RWPE1 (cell line): ENCODE results near the gene CCL15.
"Not testable (repeated sequence)": the region's sequence is repeated elsewhere in the genome, so short reads cannot be mapped to it uniquely, and the experiment has no call there.

Source experiments
- CTCF ChIA-PET: fragments of 350-600 bp; sonication (Branson Sonifier 250); formaldehyde crosslinking; extraction: SDS; loops from one replicate; lab custom pipeline; 2021; lab: Yijun Ruan, JAX
- POLR2A ChIA-PET: fragments of 400-600 bp; formaldehyde crosslinking; extraction: SDS; loops from one replicate; lab custom pipeline; 2020; ENCODE audit warnings: antibody characterized with exemption; ENCODE audit not compliant: low non-redundant PET; lab: Yijun Ruan, JAX
- DNase-seq: peaks from one replicate; pipeline ENCODE4 v3.0.0; 2012; ENCODE audit warnings: low spot score
- H3K27ac ChIP-seq: fragments of 450-650 bp; 2 replicates; pipeline ENCODE4 v1.5.1; 2017
- CTCF ChIP-seq: fragments of 450-650 bp; conservative IDR thresholded peaks from 2 replicates; pipeline ENCODE4 v1.5.1; 2017; ENCODE audit warnings: low read depth, mild to moderate bottlenecking

Gene CCL15

GRCh38 chr17:36027761-36028160 lies 26.4 kb upstream of the CCL15 start:
- ChIA-PET POLR2A (no interaction called here), CTCF (no interaction called here)
- DNase-seq = no peak
- no peak overlapping the region for H3K27ac ChIP-seq
- TF ChIP-seq CTCF = no peak

GRCh38 chr17:36024106-36024869 lies 22.9 kb upstream of the CCL15 start:
- no peak for DNase-seq
- TF ChIP-seq CTCF = no peak
- ChIA-PET CTCF (interaction anchor here (0.5 to 0.6 kb wide), 4 partner anchors 9 to 203 kb away, joined by 3 to 4 read pairs (median 3); no protein-coding TSS in a partner anchor), POLR2A (no interaction called here)
- no peak overlapping the region for H3K27ac ChIP-seq

GRCh38 chr17:36019423-36019822 lies 18.1 kb upstream of the CCL15 start:
- ChIA-PET POLR2A (no interaction called here), CTCF (no interaction called here)
- DNase-seq = no peak
- no peak overlapping the region for H3K27ac ChIP-seq
- no peak for TF ChIP-seq CTCF

- TF ChIP-seq CTCF = no peak
- CTCF ChIA-PET = no interaction called here
- DNase-seq = no peak
- POLR2A ChIA-PET = no interaction called here
- H3K27ac ChIP-seq = no peak within 1 kb of the TSS
These were observed 16.4 kb upstream of the CCL15 start, which contains the start of gene CCL23 for GRCh38 chr17:36017799-36018198. TSS of gene CCL23 (minus strand) at chr17:36017972. CDS start at chr17:36017897, 75 bp downstream.

GRCh38 chr17:36016555-36016954 lies 15.2 kb upstream of the CCL15 start:
- no peak for DNase-seq
- ChIA-PET CTCF (no interaction called here), POLR2A (no interaction called here)
- no peak overlapping the region for H3K27ac ChIP-seq
- TF ChIP-seq CTCF = no peak

GRCh38 chr17:36015895-36016294 lies 14.5 kb upstream of the CCL15 start:
- CTCF ChIA-PET = interaction anchor here (0.7 kb wide), 1 partner anchor 9 kb away, joined by 3 read pairs; no protein-coding TSS in a partner anchor
- POLR2A ChIA-PET, H3K27ac ChIP-seq, DNase-seq: not testable (repeated sequence)

- H3K27ac ChIP-seq = no peak overlapping the region
- POLR2A ChIA-PET = no interaction called here
- CTCF ChIA-PET = interaction anchor here (0.7 kb wide), 2 partner anchors 10 to 46 kb away, joined by 3 read pairs; no protein-coding TSS in a partner anchor
- TF ChIP-seq CTCF = no peak
- no peak for DNase-seq
These were observed 13.6 kb upstream of the CCL15 start for GRCh38 chr17:36014946-36015345.
